Liver (tissue), 3 donors: Measurements from ENCODE around the gene CHID1.

Source experiments
- ATF3 ChIP-seq: IDR thresholded peaks from 2 replicates; pipeline ENCODE4 v1.6.1; 2016; ENCODE audit warnings: antibody characterized with exemption
- CTCF ChIP-seq: fragments of 150-350 bp; IDR thresholded peaks from 2 replicates; pipeline ENCODE4 v1.5.1; 2017; ENCODE audit warnings: improper control_type of control experiment, low read depth, low read length; ENCODE audit not compliant: missing input control
- EGR1 ChIP-seq, 2 donors: IDR thresholded peaks; 2 replicates each; pipeline ENCODE4 v1.6.1; 2016 to 2018; ENCODE audit warnings: antibody characterized with exemption in 2 of 2, low read depth in 2 of 2
- FOXA1 ChIP-seq: IDR thresholded peaks from 2 replicates; pipeline ENCODE4 v1.6.1; 2016; ENCODE audit warnings: antibody characterized with exemption
- GABPA ChIP-seq, 2 donors: IDR thresholded peaks in 1 of 2; conservative IDR thresholded peaks in 1 of 2; 2 replicates each; pipeline ENCODE4 v1.6.1; 2016; ENCODE audit warnings: antibody characterized with exemption in 2 of 2, mild to moderate bottlenecking in 1 of 2, moderate library complexity in 1 of 2
- JUND ChIP-seq, 2 donors: IDR thresholded peaks; 2 replicates each; pipeline ENCODE4 v1.6.1; 2016; ENCODE audit warnings: antibody characterized with exemption in 2 of 2
- MAX ChIP-seq: IDR thresholded peaks from 2 replicates; pipeline ENCODE4 v1.6.1; 2016; ENCODE audit warnings: antibody characterized with exemption
- RAD21 ChIP-seq, 2 donors: IDR thresholded peaks; 2 replicates each; pipeline ENCODE4 v1.6.1; 2016; ENCODE audit warnings: antibody characterized with exemption in 2 of 2, mild to moderate bottlenecking in 2 of 2
- REST ChIP-seq: IDR thresholded peaks from 2 replicates; pipeline ENCODE4 v1.6.1; 2016; ENCODE audit warnings: antibody characterized with exemption, mild to moderate bottlenecking
- RXRA ChIP-seq, 2 donors: IDR thresholded peaks; 2 replicates each; pipeline ENCODE4 v1.6.1; 2017 to 2018; ENCODE audit warnings: antibody characterized with exemption in 2 of 2, mild to moderate bottlenecking in 1 of 2
- SP1 ChIP-seq: IDR thresholded peaks from 2 replicates; pipeline ENCODE4 v1.6.1; 2018; ENCODE audit warnings: antibody characterized with exemption, mild to moderate bottlenecking
- YY1 ChIP-seq: IDR thresholded peaks from 2 replicates; pipeline ENCODE4 v1.6.1; 2016; ENCODE audit warnings: antibody characterized with exemption, mild to moderate bottlenecking
- ZBTB33 ChIP-seq: IDR thresholded peaks from 2 replicates; pipeline ENCODE4 v1.6.1; 2016; ENCODE audit warnings: antibody characterized with exemption
- donor health status: healthy.
- donor health status: healthy.

GRCh38 chr11:890794-891540 is 19.6 kb downstream of the CHID1 start:
- TF ChIP-seq CTCF (no peak), FOXA1 (no peak), EGR1 (IDR thresholded peaks at IDR 0.05; ENCODE audit: low read depth in 2 of 2) (no peak), GABPA (IDR thresholded peaks at IDR 0.05 in 1 of 2, conservative IDR thresholded peaks at IDR 0.05 in 1 of 2) (no peak), RXRA (IDR thresholded peaks at IDR 0.05) (no peak), SP1 (no peak), MAX (no peak), REST (no peak), ZBTB33 (no peak), RAD21 (IDR thresholded peaks at IDR 0.05) (no peak), ATF3 (no peak), JUND (IDR thresholded peaks at IDR 0.05) (no peak), YY1 (no peak)
